Activated T-cell treated with anti-CD3 and anti-CD28 coated beads, Interleukin-2, amount 50 U/mL, for 48 hours (primary cell): Measurements from ENCODE around the gene DAPK2.
A peak's percentile ranks its signal among the peaks of the same experiment; 100 is the strongest.

Experiments
- DNase-seq, 2 experiments: peaks; one replicate each; pipeline ENCODE4 v3.0.0-alpha.2; 2020

DAPK2 gene

GRCh38 chr15:63940966-63941620, 105.2 kb downstream of the DAPK2 start:
- peak in 1 of 2 experiments; percentile 14 for DNase-seq

- DNase-seq, result peak; percentile 26 to 28
These were observed 106.7 kb downstream of the DAPK2 start for GRCh38 chr15:63939531-63940130.

- DNase-seq, result peak; percentile 36 to 48
These were observed 107.7 kb downstream of the DAPK2 start for GRCh38 chr15:63938486-63939061.

GRCh38 chr15:63933522-63933921, 112.8 kb downstream of the DAPK2 start:
- peak in 1 of 2 experiments; percentile 11 for DNase-seq

GRCh38 chr15:63931556-63931955, 114.7 kb downstream of the DAPK2 start:
- no peak for DNase-seq

- no peak for DNase-seq
These were observed 116.3 kb downstream of the DAPK2 start for GRCh38 chr15:63930034-63930433.

- DNase-seq, result no peak
These were observed 118.0 kb downstream of the DAPK2 start for GRCh38 chr15:63928185-63928842.

- DNase-seq, result no peak
These were observed 122.0 kb downstream of the DAPK2 start for GRCh38 chr15:63923993-63924950.

GRCh38 chr15:63922916-63923315, 123.4 kb downstream of the DAPK2 start:
- no peak for DNase-seq

- no peak for DNase-seq
These were observed 123.9 kb downstream of the DAPK2 start for GRCh38 chr15:63922261-63922904.

- DNase-seq, result no peak
These were observed 125.6 kb downstream of the DAPK2 start for GRCh38 chr15:63920504-63921175.

- DNase-seq, result no peak
These were observed 127.4 kb downstream of the DAPK2 start for GRCh38 chr15:63918901-63919348.

- DNase-seq, result no peak
These were observed 128.0 kb downstream of the DAPK2 start for GRCh38 chr15:63918317-63918672.

GRCh38 chr15:63917588-63918316, 128.5 kb downstream of the DAPK2 start:
- DNase-seq, result no peak

GRCh38 chr15:63915873-63916771, 130.2 kb downstream of the DAPK2 start:
- DNase-seq, result no peak

GRCh38 chr15:63915209-63915872, 130.9 kb downstream of the DAPK2 start:
- DNase-seq, result no peak

- DNase-seq, result no peak
These were observed 132.4 kb downstream of the DAPK2 start for GRCh38 chr15:63913786-63914315.

GRCh38 chr15:63913336-63913735, 132.9 kb downstream of the DAPK2 start:
- DNase-seq, result no peak
